ENCODE measurements around the gene HP1BP3. TPM values are rescaled to one million over a fixed set of nuclear protein-coding genes. Genes with fewer than 3 reads are reported as not detected.
A peak's percentile ranks its signal among the peaks of the same experiment; 100 is the strongest.

HP1BP3 gene
- total RNA-seq, 1 donor from 2014 or later, result 102 TPM

- no peaks in the 10 kb centered on the region for H3K27me3 ChIP-seq (ENCODE audit: control insufficient read depth, insufficient read depth, low read length)
- no peak overlapping the region for H3K4me3 ChIP-seq (ENCODE audit: low read depth, low read length)
- TF ChIP-seq CTCF (IDR thresholded peaks at IDR 0.05; ENCODE audit: insufficient read depth, low read length, severe bottlenecking), result no peak
- DNase-seq (ENCODE audit: low read depth) (no peak), FAIRE-seq (no peak)
- peaks cover 3% of the 10 kb centered on the region for H3K36me3 ChIP-seq (ENCODE audit: control insufficient read depth, insufficient read depth, low read length)
Observed at GRCh38 chr1:20829946-20830345, 42.8 kb upstream of the HP1BP3 start.

DNA sequence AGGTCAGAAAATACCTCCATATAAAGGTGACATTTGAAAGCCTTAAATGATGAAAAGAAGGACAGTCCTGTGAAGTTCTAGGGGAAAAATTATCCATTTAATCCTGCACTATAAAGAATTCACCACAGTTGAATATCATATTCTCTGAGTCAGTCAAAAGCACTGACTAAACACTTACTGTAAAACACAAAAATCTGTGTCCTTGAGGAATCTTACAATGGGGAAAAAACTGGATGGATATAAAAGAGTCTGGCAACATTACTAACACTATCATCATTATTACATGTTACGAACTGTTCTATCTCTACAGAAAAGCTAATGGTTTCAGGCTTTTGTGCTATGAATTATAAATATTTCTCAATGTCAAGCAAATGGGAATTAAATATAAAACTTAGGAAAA lies 42.4 kb upstream of the HP1BP3 start:
- TF ChIP-seq CTCF (IDR thresholded peaks at IDR 0.05; ENCODE audit: insufficient read depth, low read length, severe bottlenecking), result no peak
- DNase-seq (ENCODE audit: low read depth) (peak; percentile 14), FAIRE-seq (no peak)
- no peak overlapping the region for H3K4me3 ChIP-seq (ENCODE audit: low read depth, low read length)
- H3K36me3 ChIP-seq (ENCODE audit: control insufficient read depth, insufficient read depth, low read length), result peaks cover 3% of the 10 kb centered on the region
- no peaks in the 10 kb centered on the region for H3K27me3 ChIP-seq (ENCODE audit: control insufficient read depth, insufficient read depth, low read length)

DNA sequence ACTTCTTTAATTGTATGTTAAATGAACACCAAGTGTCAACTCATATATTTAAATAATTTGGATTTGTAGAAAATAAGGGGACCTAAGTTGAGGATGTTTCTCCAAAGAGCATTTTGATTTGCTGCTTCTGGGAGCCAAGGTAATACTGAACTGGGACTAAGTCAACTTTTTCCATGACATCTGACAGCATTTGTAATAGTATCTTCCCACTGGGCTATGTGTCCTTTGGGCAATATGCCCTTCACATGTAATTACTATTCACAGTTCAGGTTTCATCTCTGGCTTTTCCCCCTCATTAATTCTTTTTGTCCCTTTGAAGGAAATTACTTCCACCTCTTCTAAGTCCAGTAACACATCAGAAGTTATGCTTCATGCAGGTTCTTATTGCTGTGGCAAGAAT lies 36.7 kb upstream of the HP1BP3 start:
- FAIRE-seq (no peak), DNase-seq (ENCODE audit: low read depth) (no peak)
- Histone ChIP-seq H3K36me3 (ENCODE audit: control insufficient read depth, insufficient read depth, low read length) (peaks cover 3% of the 10 kb centered on the region), H3K4me3 (ENCODE audit: low read depth, low read length) (no peak overlapping the region), H3K27me3 (ENCODE audit: control insufficient read depth, insufficient read depth, low read length) (no peaks in the 10 kb centered on the region)
- TF ChIP-seq CTCF (IDR thresholded peaks at IDR 0.05; ENCODE audit: insufficient read depth, low read length, severe bottlenecking), result no peak

GRCh38 chr1:20821466-20821865 lies 34.4 kb upstream of the HP1BP3 start:
- no peak overlapping the region for H3K4me3 ChIP-seq (ENCODE audit: low read depth, low read length)
- H3K27me3 ChIP-seq (ENCODE audit: control insufficient read depth, insufficient read depth, low read length), result no peaks in the 10 kb centered on the region
- no peak for FAIRE-seq
- peaks cover 3% of the 10 kb centered on the region for H3K36me3 ChIP-seq (ENCODE audit: control insufficient read depth, insufficient read depth, low read length)
- TF ChIP-seq CTCF (IDR thresholded peaks at IDR 0.05; ENCODE audit: insufficient read depth, low read length, severe bottlenecking), result no peak
- no peak for DNase-seq (ENCODE audit: low read depth)

GRCh38 chr1:20819818-20820217 lies 32.7 kb upstream of the HP1BP3 start:
- no peaks in the 10 kb centered on the region for H3K27me3 ChIP-seq (ENCODE audit: control insufficient read depth, insufficient read depth, low read length)
- no peak for DNase-seq (ENCODE audit: low read depth)
- peaks cover 2% of the 10 kb centered on the region for H3K36me3 ChIP-seq (ENCODE audit: control insufficient read depth, insufficient read depth, low read length)
- TF ChIP-seq CTCF (IDR thresholded peaks at IDR 0.05; ENCODE audit: insufficient read depth, low read length, severe bottlenecking), result no peak
- H3K4me3 ChIP-seq (ENCODE audit: low read depth, low read length), result no peak overlapping the region
- no peak for FAIRE-seq

DNA sequence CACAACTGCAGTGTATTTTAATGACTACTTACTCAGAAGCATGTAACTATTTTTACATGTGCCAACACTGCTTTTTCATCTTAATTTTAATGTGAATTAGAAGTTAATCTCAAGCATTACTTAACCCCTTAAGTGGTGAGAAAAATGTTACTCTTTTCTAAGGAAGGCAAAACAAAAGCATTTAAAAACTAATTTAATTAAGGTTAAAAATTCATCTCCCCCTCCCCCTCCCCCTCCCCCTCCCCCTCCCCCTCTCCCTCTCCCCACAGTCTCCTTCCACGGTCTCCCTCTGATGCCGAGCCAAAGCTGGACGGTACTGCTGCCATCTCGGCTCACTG lies 27.4 kb upstream of the HP1BP3 start:
- DNase-seq (ENCODE audit: low read depth), result no peak
- no peak for FAIRE-seq
- no peak for TF ChIP-seq CTCF (IDR thresholded peaks at IDR 0.05; ENCODE audit: insufficient read depth, low read length, severe bottlenecking)
- H3K4me3 ChIP-seq (ENCODE audit: low read depth, low read length), result no peak overlapping the region
- H3K27me3 ChIP-seq (ENCODE audit: control insufficient read depth, insufficient read depth, low read length), result no peaks in the 10 kb centered on the region
- H3K36me3 ChIP-seq (ENCODE audit: control insufficient read depth, insufficient read depth, low read length), result peaks cover 2% of the 10 kb centered on the region
